Endothelial cell of umbilical vein (primary cell): ENCODE results near the gene GTF2H4.
A peak's percentile ranks its signal among the peaks of the same experiment; 100 is the strongest.

Source experiments
- EZH2 ChIP-seq: IDR thresholded peaks from 2 replicates; pipeline ENCODE4 v1.6.1; 2012; ENCODE audit warnings: borderline replicate concordance, low read depth, mild to moderate bottlenecking, moderate library complexity, low read length, inconsistent platforms; ENCODE audit not compliant: severe bottlenecking
- FOS ChIP-seq: IDR thresholded peaks from 2 replicates; pipeline ENCODE4 v1.6.1; 2011; ENCODE audit warnings: mild to moderate bottlenecking, low read length, moderate library complexity, borderline replicate concordance; ENCODE audit not compliant: insufficient read depth
- GATA2 ChIP-seq: IDR thresholded peaks from 2 replicates; pipeline ENCODE4 v1.7.0; 2011; ENCODE audit warnings: low read depth, mild to moderate bottlenecking, moderate library complexity, mixed read lengths, low read length; ENCODE audit not compliant: insufficient read length, insufficient read depth
- JUN ChIP-seq: IDR thresholded peaks from 2 replicates; pipeline ENCODE4 v1.6.1; 2011; ENCODE audit warnings: borderline replicate concordance, low read depth; ENCODE audit not compliant: insufficient read length, insufficient read depth
- MAX ChIP-seq: IDR thresholded peaks from 2 replicates; pipeline ENCODE4 v1.6.1; 2011; ENCODE audit not compliant: insufficient read depth, insufficient read length
- MYC ChIP-seq: IDR thresholded peaks from one replicate; pipeline ENCODE4 v1.6.1; 2011; ENCODE audit warnings: mild to moderate bottlenecking, low read depth, low read length
- POLR2A ChIP-seq: IDR thresholded peaks from 2 replicates; pipeline ENCODE4 v1.6.1; 2012; ENCODE audit warnings: low read depth, mild to moderate bottlenecking, control low read depth, low read length
- POLR2AphosphoS5 ChIP-seq: IDR thresholded peaks from 2 replicates; pipeline ENCODE4 v1.6.1; 2012; ENCODE audit warnings: low read depth, mild to moderate bottlenecking, control low read depth, low read length, moderate library complexity; ENCODE audit not compliant: insufficient read depth
- TF ChIP-seq, protein P1 (sequence below), 2 donors: IDR thresholded peaks; 1 replicate in 1 of 2; 2 replicates in 1 of 2; pipeline ENCODE4 v1.5.1; 2011; ENCODE audit warnings: low read length in 2 of 2, mild to moderate bottlenecking in 2 of 2, moderate library complexity in 2 of 2, control low read depth in 1 of 2, inconsistent platforms in 1 of 2, low read depth in 1 of 2; ENCODE audit not compliant: insufficient read depth in 1 of 2; ENCODE audit errors: extremely low read depth in 1 of 2

DNA sequence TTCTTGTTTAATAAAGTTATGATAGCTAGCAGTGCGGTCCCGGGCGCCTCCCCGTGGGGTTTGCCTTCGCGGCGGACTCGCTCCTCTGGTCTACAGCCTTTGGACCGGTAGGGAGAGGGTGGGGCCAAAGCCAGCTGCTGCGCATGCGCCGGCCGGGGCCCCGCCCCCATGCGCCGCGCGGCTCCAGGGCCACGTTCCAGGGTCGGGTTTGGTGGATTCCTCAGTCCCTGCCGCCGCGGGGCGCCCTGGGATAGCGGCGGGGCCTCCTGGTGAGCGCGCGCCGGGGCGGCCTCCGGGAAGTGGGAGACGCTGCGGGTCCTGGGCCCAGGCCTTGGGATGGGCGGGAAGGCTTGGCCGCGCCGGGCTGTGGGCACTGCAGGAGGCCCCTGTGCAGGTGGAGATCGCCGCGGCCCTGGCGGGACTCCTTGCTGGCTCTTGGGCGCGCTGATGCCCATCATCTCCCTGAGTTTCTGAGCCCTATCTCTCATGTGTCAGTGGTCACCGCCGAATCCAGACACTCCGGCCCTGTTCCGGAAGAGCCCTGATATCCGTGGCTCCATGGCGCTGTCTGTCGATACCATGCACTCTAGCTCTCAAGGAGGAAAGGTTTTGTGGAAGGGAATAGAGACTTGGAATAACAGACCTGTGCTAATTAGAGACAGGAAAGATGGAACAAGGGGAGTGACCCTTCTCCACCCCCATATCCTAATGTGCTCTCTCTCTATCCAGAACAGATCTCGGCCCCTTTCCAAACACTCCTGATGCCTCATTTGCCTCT lies 6.3 kb downstream of the GTF2H4 start, which contains the start of gene VARS2:
- no peak for TF ChIP-seq GATA2
- TF ChIP-seq, protein P1, sequence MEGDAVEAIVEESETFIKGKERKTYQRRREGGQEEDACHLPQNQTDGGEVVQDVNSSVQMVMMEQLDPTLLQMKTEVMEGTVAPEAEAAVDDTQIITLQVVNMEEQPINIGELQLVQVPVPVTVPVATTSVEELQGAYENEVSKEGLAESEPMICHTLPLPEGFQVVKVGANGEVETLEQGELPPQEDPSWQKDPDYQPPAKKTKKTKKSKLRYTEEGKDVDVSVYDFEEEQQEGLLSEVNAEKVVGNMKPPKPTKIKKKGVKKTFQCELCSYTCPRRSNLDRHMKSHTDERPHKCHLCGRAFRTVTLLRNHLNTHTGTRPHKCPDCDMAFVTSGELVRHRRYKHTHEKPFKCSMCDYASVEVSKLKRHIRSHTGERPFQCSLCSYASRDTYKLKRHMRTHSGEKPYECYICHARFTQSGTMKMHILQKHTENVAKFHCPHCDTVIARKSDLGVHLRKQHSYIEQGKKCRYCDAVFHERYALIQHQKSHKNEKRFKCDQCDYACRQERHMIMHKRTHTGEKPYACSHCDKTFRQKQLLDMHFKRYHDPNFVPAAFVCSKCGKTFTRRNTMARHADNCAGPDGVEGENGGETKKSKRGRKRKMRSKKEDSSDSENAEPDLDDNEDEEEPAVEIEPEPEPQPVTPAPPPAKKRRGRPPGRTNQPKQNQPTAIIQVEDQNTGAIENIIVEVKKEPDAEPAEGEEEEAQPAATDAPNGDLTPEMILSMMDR (IDR thresholded peaks at IDR 0.05; ENCODE audit: extremely low read depth in 1 of 2, insufficient read depth in 1 of 2, low read depth in 1 of 2, low read length in 2 of 2): peak in 1 of 2 donors; percentile 41
- TF ChIP-seq EZH2: no peak
- TF ChIP-seq POLR2A: peak; percentile 91
- TF ChIP-seq MYC: no peak
- TF ChIP-seq POLR2AphosphoS5: peak; percentile 90
- no peak for TF ChIP-seq MAX
- TF ChIP-seq JUN: no peak
- no peak for TF ChIP-seq FOS
